Activated CD8-positive, alpha-beta memory T cell treated with anti-CD3 and anti-CD28 coated beads, Interleukin-2, amount 50 U/mL, for 1 hour (primary cell): Measurements from ENCODE around the gene MCM3AP.

ENCODE experiments used
- DNase-seq: peaks from one replicate; pipeline ENCODE4 v3.0.0-alpha.2; 2020; ENCODE audit errors: extremely low read depth

MCM3AP gene

GRCh38 chr21:46187261-46187660 is 98.2 kb downstream of the MCM3AP start:
- no peak for DNase-seq

- no peak for DNase-seq
These were observed 99.7 kb downstream of the MCM3AP start for GRCh38 chr21:46185716-46186115.
